IMR-90 (cell line): ENCODE measurements around the gene CENATAC. TPM values are rescaled to one million over a fixed set of nuclear protein-coding genes. Genes with fewer than 3 reads are reported as not detected.
"Not testable (repeated sequence)": the region's sequence is repeated elsewhere in the genome, so short reads cannot be mapped to it uniquely, and the experiment has no call there.

Experiments
- ATAC-seq: fragments of 200-7000 bp; cut with Tn5 transposase; 2 replicates; pipeline ENCODE4 v1.9.1; 2020; ENCODE audit warnings: low read depth, mild to moderate bottlenecking, moderate library complexity
- BruUV-seq: library from RNA; stranded (reverse); fragments of 400-500 nt; replicated peaks from 2 replicates; lab custom pipeline; 2021; lab: Mats Ljungman, UMichigan
- CTCF ChIA-PET: fragments of 300-600 bp; formaldehyde crosslinking; extraction: SDS; loops from one replicate; lab custom pipeline; 2021; ENCODE audit warnings: antibody characterized with exemption; lab: Yijun Ruan, JAX
- POLR2A ChIA-PET: fragments of 300-600 bp; sonication (Branson Sonifier 250); formaldehyde crosslinking; loops from one replicate; lab custom pipeline; 2022; ENCODE audit warnings: antibody characterized with exemption; ENCODE audit not compliant: unreplicated experiment; lab: Charles Lee
- DNase-seq: peaks from one replicate; pipeline ENCODE4 v3.0.0; 2013
- H2AFZ ChIP-seq: replicated peaks from 2 replicates; pipeline ENCODE3; 2013; ENCODE audit warnings: low read length, mild to moderate bottlenecking; ENCODE audit not compliant: poor library complexity
- H2AK5ac ChIP-seq: 2 replicates; pipeline ENCODE4 v1.6.1; 2013; ENCODE audit warnings: low read depth, low read length, inconsistent platforms
- H2AK9ac ChIP-seq: replicated peaks from 2 replicates; pipeline ENCODE3; 2013; ENCODE audit warnings: mild to moderate bottlenecking, low read depth, low read length, moderate library complexity; ENCODE audit not compliant: poor library complexity
- H2BK120ac ChIP-seq: 2 replicates; pipeline ENCODE4 v1.6.1; 2013; ENCODE audit warnings: low read depth, low read length, inconsistent platforms
- H2BK15ac ChIP-seq: 3 replicates; pipeline ENCODE4 v1.6.1; 2013; ENCODE audit warnings: low read depth, low read length, inconsistent platforms
- H2BK20ac ChIP-seq: 2 replicates; pipeline ENCODE4 v1.6.1; 2013; ENCODE audit warnings: low read depth, mild to moderate bottlenecking, inconsistent platforms, low read length, moderate library complexity
- H2BK5ac ChIP-seq: 2 replicates; pipeline ENCODE4 v1.6.1; 2013; ENCODE audit warnings: mild to moderate bottlenecking, low read depth, low read length, inconsistent platforms; ENCODE audit not compliant: poor library complexity, severe bottlenecking
- H3K14ac ChIP-seq: replicated peaks from 2 replicates; pipeline ENCODE4 v1.6.1; 2013; ENCODE audit warnings: low read depth, low read length, inconsistent platforms
- H3K18ac ChIP-seq: 2 replicates; pipeline ENCODE4 v1.6.1; 2013; ENCODE audit warnings: low read depth, low read length, control low read depth
- H3K23ac ChIP-seq: 2 replicates; pipeline ENCODE4 v1.6.1; 2013; ENCODE audit warnings: low read depth, low read length, inconsistent platforms
- H3K27ac ChIP-seq: 2 replicates; pipeline ENCODE4 v1.5.1; 2013; ENCODE audit warnings: mild to moderate bottlenecking, control low read depth, low read length; ENCODE audit not compliant: insufficient read depth
- H3K27me3 ChIP-seq: 2 replicates; pipeline ENCODE4 v1.6.1; 2013; ENCODE audit warnings: low read length; ENCODE audit not compliant: control insufficient read depth, insufficient read depth
- H3K36me3 ChIP-seq: 2 replicates; pipeline ENCODE4 v1.6.1; 2013; ENCODE audit warnings: low read length, mixed read lengths; ENCODE audit not compliant: control insufficient read depth, insufficient read depth
- H3K4ac ChIP-seq: 2 replicates; pipeline ENCODE4 v1.6.1; 2013; ENCODE audit warnings: low read depth, low read length, inconsistent platforms
- H3K4me1 ChIP-seq: 2 replicates; pipeline ENCODE4 v1.6.1; 2013; ENCODE audit warnings: low read length, mixed read lengths; ENCODE audit not compliant: control insufficient read depth, insufficient read depth
- H3K4me2 ChIP-seq: 2 replicates; pipeline ENCODE4 v1.6.1; 2013; ENCODE audit warnings: low read depth, mild to moderate bottlenecking, control low read depth, low read length, moderate library complexity
- H3K4me3 ChIP-seq: 2 replicates; pipeline ENCODE4 v1.5.1; 2013; ENCODE audit warnings: low read depth, mild to moderate bottlenecking, control low read depth, low read length, moderate library complexity; ENCODE audit not compliant: insufficient read depth
- H3K56ac ChIP-seq: 2 replicates; pipeline ENCODE4 v1.6.1; 2013; ENCODE audit warnings: low read length, inconsistent platforms; ENCODE audit not compliant: insufficient read depth; ENCODE audit errors: extremely low read depth
- H3K79me1 ChIP-seq, 2 experiments: 2 replicates each; pipeline ENCODE4 v1.6.1; 2013; ENCODE audit warnings: low read length in 2 of 2, inconsistent platforms in 1 of 2, low read depth in 1 of 2
- H3K9ac ChIP-seq: 2 replicates; pipeline ENCODE4 v1.6.1; 2013; ENCODE audit warnings: low read depth, low read length, control low read depth
- H3K9me1 ChIP-seq: 2 replicates; pipeline ENCODE4 v1.6.1; 2013; ENCODE audit warnings: low read length, inconsistent platforms; ENCODE audit not compliant: insufficient read depth
- H3K9me3 ChIP-seq: 2 replicates; pipeline ENCODE4 v1.6.1; 2013; ENCODE audit warnings: low read length; ENCODE audit not compliant: control insufficient read depth, insufficient read depth
- H4K20me1 ChIP-seq: 2 replicates; pipeline ENCODE4 v1.6.1; 2013; ENCODE audit warnings: low read length, inconsistent platforms; ENCODE audit not compliant: insufficient read depth
- H4K5ac ChIP-seq: 2 replicates; pipeline ENCODE4 v1.6.1; 2013; ENCODE audit warnings: mild to moderate bottlenecking, low read depth, low read length, control low read depth
- H4K8ac ChIP-seq, 2 experiments: 2 replicates each; pipeline ENCODE4 v1.6.1; 2013; ENCODE audit warnings: low read depth in 2 of 2, low read length in 2 of 2, control low read depth in 1 of 2, inconsistent platforms in 1 of 2
- H4K91ac ChIP-seq: 2 replicates; pipeline ENCODE4 v1.6.1; 2013; ENCODE audit warnings: low read depth, low read length, inconsistent platforms; ENCODE audit not compliant: insufficient read depth
- WGBS, 2 experiments: methylation state at CpG; one replicate each; pipeline versions ENCODE4 v1.1.5 to v1.1.7; 2013; ENCODE audit warnings: missing lambda C conversion rate in 2 of 2; ENCODE audit not compliant: insufficient read length in 1 of 2; ENCODE audit errors: extremely low coverage in 2 of 2; 5-methylcytosine and 5-hydroxymethylcytosine counted together
- dilution Hi-C: fragments of 300-500 bp; cut with HindIII; formaldehyde crosslinking; loops from one replicate; pipeline ENCODE4 v1.14.3; 2018; ENCODE audit warnings: low sequenced_read_pairs; ENCODE audit not compliant: unreplicated experiment
- in situ Hi-C: fragments of 300-500 bp; cut with MboI; formaldehyde crosslinking; loops from 3 replicates; pipeline ENCODE4 v1.14.3; 2019; ENCODE audit warnings: low sequenced_read_pairs, inconsistent platforms, mixed read lengths
- intact Hi-C: fragments of 100-400 bp; cut with micrococcal nuclease; formaldehyde crosslinking; loops from 2 replicates; pipeline ENCODE4 v1.10.0; 2022
- polyA plus RNA-seq, 3 experiments: library from polyadenylated mRNA; depleted of rRNA; stranded (reverse); fragments of >200 nt; gene quantifications; 2 replicates each; pipeline ENCODE4 v1.2.3, GENCODE V29; 2012; ENCODE audit warnings: low replicate concordance in 1 of 3
- total RNA-seq: library from RNA; depleted of rRNA; stranded (reverse); fragments of >200 nt; gene quantifications from 2 replicates; pipeline ENCODE4 v1.2.3, GENCODE V29; 2012

Gene CENATAC
- total and polyA plus RNA-seq, 2 of the 4 experiments (the other 2 are of a cell fraction) = 13.1 to 16.7 TPM

DNA sequence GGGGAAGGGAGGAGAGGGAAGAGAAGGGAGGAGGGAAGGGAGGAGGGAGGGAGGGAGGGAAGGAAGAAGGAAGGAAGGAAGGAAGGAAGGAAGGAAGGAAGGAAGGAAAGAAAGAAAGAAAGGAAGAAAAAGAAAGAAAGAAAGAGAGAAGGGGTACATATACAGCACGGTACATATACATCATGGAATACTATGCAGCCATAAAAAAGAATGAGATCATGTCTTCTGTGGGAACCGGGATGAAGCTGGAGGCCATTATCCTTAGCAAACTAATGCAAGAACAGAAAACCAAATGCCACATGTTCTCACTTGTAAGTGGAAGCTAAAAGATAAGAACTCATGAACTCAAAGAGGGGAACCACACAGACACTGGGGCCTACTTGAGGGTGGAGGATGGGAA is 28.4 kb upstream of the CENATAC start:
- H3K27me3 ChIP-seq = peaks cover 16% of the 10 kb centered on the region
- H4K91ac ChIP-seq, H3K56ac ChIP-seq, H3K4me3 ChIP-seq, H3K79me1 ChIP-seq, dilution Hi-C loops, intact Hi-C loops, H2AK5ac ChIP-seq, in situ Hi-C loops, H3K9me3 ChIP-seq, H2AK9ac ChIP-seq, H3K23ac ChIP-seq, H3K14ac ChIP-seq, H4K8ac ChIP-seq, BruUV-seq, H3K9ac ChIP-seq, H2BK120ac ChIP-seq, H2BK5ac ChIP-seq, H3K27ac ChIP-seq, H2AFZ ChIP-seq, DNase-seq, H2BK15ac ChIP-seq, H3K9me1 ChIP-seq, H3K36me3 ChIP-seq, H3K18ac ChIP-seq, H2BK20ac ChIP-seq, H3K4me2 ChIP-seq, H3K4me1 ChIP-seq, H4K20me1 ChIP-seq, ATAC-seq, H4K5ac ChIP-seq, H3K4ac ChIP-seq: not testable (repeated sequence)
- no CpG with 5 or more reads among the region's 2 CpGs for WGBS, 2 experiments
- CTCF ChIA-PET = interaction anchor here (0.6 kb wide), 1 partner anchor 10 kb away, joined by 3 read pairs; no protein-coding TSS in a partner anchor
- POLR2A ChIA-PET = interaction anchor here (0.7 kb wide), 1 partner anchor 477 kb away, joined by 5 read pairs; no protein-coding TSS in a partner anchor
